GM21515 (cell line): Measurements from ENCODE around the gene NPIPB9.

Source experiments
- ATAC-seq: cut with Tn5 transposase; IDR thresholded peaks from one replicate; pipeline ENCODE4 v1.9.1; 2021; ENCODE audit not compliant: unreplicated experiment

The NPIPB9 gene

GRCh38 chr16:28821874-28822519, 70.4 kb downstream of the NPIPB9 start:
- ATAC-seq: no peak
